ENCODE measurements around the gene NDUFS3.

NDUFS3 gene

GRCh38 chr11:47577460-47578041 lies 1.3 kb upstream of the NDUFS3 start:
- no peak for DNase-seq (ENCODE audit: low spot score)
- in situ Hi-C loops (cut with MboI; ENCODE audit: low sequenced_read_pairs, unreplicated experiment): no loop called here
- TF ChIP-seq CTCF (IDR thresholded peaks at IDR 0.05; ENCODE audit: borderline replicate concordance, control extremely low read depth, extremely low read depth, insufficient read depth, missing control alignments): no peak

- TF ChIP-seq CTCF (IDR thresholded peaks at IDR 0.05; ENCODE audit: borderline replicate concordance, control extremely low read depth, extremely low read depth, insufficient read depth, missing control alignments): no peak
- no peak for DNase-seq (ENCODE audit: low spot score)
- in situ Hi-C loops (cut with MboI; ENCODE audit: low sequenced_read_pairs, unreplicated experiment): no loop called here
These were observed 5.0 kb downstream of the NDUFS3 start for GRCh38 chr11:47583844-47584243.

GRCh38 chr11:47586098-47586855 lies 7.4 kb downstream of the NDUFS3 start, which contains the start of gene FAM180B:
Gene FAM180B, plus strand, starts transcription at chr11:47586678. Its CDS starts 91 bp downstream, at chr11:47586769.
- TF ChIP-seq CTCF (IDR thresholded peaks at IDR 0.05; ENCODE audit: borderline replicate concordance, control extremely low read depth, extremely low read depth, insufficient read depth, missing control alignments): no peak
- DNase-seq (ENCODE audit: low spot score): no peak
- in situ Hi-C loops (cut with MboI; ENCODE audit: low sequenced_read_pairs, unreplicated experiment): no loop called here

GRCh38 chr11:47587039-47587716 lies 8.3 kb downstream of the NDUFS3 start:
- TF ChIP-seq CTCF (IDR thresholded peaks at IDR 0.05; ENCODE audit: borderline replicate concordance, control extremely low read depth, extremely low read depth, insufficient read depth, missing control alignments): no peak
- DNase-seq (ENCODE audit: low spot score): no peak
- in situ Hi-C loops (cut with MboI; ENCODE audit: low sequenced_read_pairs, unreplicated experiment): no loop called here

GRCh38 chr11:47587723-47588326 lies 9.0 kb downstream of the NDUFS3 start:
- no peak for DNase-seq (ENCODE audit: low spot score)
- in situ Hi-C loops (cut with MboI; ENCODE audit: low sequenced_read_pairs, unreplicated experiment): no loop called here
- no peak for TF ChIP-seq CTCF (IDR thresholded peaks at IDR 0.05; ENCODE audit: borderline replicate concordance, control extremely low read depth, extremely low read depth, insufficient read depth, missing control alignments)

GRCh38 chr11:47589118-47589517 lies 10.2 kb downstream of the NDUFS3 start:
- TF ChIP-seq CTCF (IDR thresholded peaks at IDR 0.05; ENCODE audit: borderline replicate concordance, control extremely low read depth, extremely low read depth, insufficient read depth, missing control alignments): no peak
- DNase-seq (ENCODE audit: low spot score): no peak
- in situ Hi-C loops (cut with MboI; ENCODE audit: low sequenced_read_pairs, unreplicated experiment): no loop called here

Measured in GM13976 (cell line).